ENCODE results near the gene ARL8B. TPM values are rescaled to one million over a fixed set of nuclear protein-coding genes. Genes with fewer than 3 reads are reported as not detected.

The ARL8B gene
- total RNA-seq, 4 donors from 2014 or later, result 22.8 to 80.2 (median 51.2) TPM

DNA sequence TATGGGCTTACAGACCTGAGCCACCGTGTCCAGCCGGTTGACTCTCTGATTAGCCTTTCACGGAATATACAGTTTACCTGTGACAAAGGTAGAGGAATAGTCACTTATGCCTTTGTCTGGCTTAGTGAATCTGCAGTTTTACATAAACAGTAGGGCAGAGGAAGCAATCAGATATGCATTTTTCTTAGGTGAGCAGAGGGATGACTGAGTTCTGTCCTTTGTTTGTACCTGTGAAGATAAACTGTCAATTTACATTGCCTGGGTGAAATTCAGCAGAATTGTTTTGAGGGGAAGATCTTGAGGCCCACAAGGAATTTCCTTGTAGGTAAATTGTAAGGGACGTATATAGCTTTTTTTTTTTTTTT lies 76.2 kb downstream of the ARL8B start:
- TF ChIP-seq CTCF (IDR thresholded peaks at IDR 0.05) (no peak), POLR2A (IDR thresholded peaks at IDR 0.05) (no peak)
- H3K4me1 ChIP-seq, result peaks cover 0 to 7% of the 10 kb centered on the region in 2 donors
- intact Hi-C loops (cut with DNase I; ENCODE audit: low total_unique reads), result no loop called here
- H3K9me3 ChIP-seq, result no peaks in the 10 kb centered on the region
- no peak overlapping the region for H3K4me3 ChIP-seq
- no peaks in the 10 kb centered on the region for H3K36me3 ChIP-seq
- DNase-seq, result no peak
- H3K27me3 ChIP-seq, result no peaks in the 10 kb centered on the region
- no peak overlapping the region for H3K27ac ChIP-seq

GRCh38 chr3:5198986-5199731 lies 77.1 kb downstream of the ARL8B start:
- Histone ChIP-seq H3K4me3 (no peak overlapping the region), H3K27ac (no peak overlapping the region), H3K27me3 (no peaks in the 10 kb centered on the region), H3K9me3 (no peaks in the 10 kb centered on the region), H3K36me3 (no peaks in the 10 kb centered on the region), H3K4me1 (peaks cover 0 to 7% of the 10 kb centered on the region in 2 donors)
- intact Hi-C loops (cut with DNase I; ENCODE audit: low total_unique reads), result no loop called here
- TF ChIP-seq POLR2A (IDR thresholded peaks at IDR 0.05), result no peak
- no peak for DNase-seq

- Histone ChIP-seq H3K27ac (no peak overlapping the region), H3K36me3 (no peaks in the 10 kb centered on the region)
Measured at GRCh38 chr3:5201536-5201935, 79.4 kb downstream of the ARL8B start.

GRCh38 chr3:5202222-5202621 lies 80.1 kb downstream of the ARL8B start:
- H3K36me3 ChIP-seq, result no peaks in the 10 kb centered on the region
- intact Hi-C loops (cut with DNase I; ENCODE audit: low total_unique reads), result no loop called here
- no peak for DNase-seq
- H3K27ac ChIP-seq, result no peak overlapping the region
- H3K4me3 ChIP-seq, result no peak overlapping the region
- no peak for TF ChIP-seq POLR2A (IDR thresholded peaks at IDR 0.05)
- no peak for TF ChIP-seq CTCF (IDR thresholded peaks at IDR 0.05)
- no peaks in the 10 kb centered on the region for H3K4me1 ChIP-seq
- no peaks in the 10 kb centered on the region for H3K9me3 ChIP-seq
- H3K27me3 ChIP-seq, result no peaks in the 10 kb centered on the region

More at GRCh38 chr3:5201536-5201935, 79.4 kb downstream of the ARL8B start:
- H3K9me3 ChIP-seq, result no peaks in the 10 kb centered on the region
- intact Hi-C loops (cut with DNase I; ENCODE audit: low total_unique reads), result no loop called here
- no peaks in the 10 kb centered on the region for H3K4me1 ChIP-seq
- DNase-seq, result no peak
- no peak overlapping the region for H3K4me3 ChIP-seq
- TF ChIP-seq CTCF (IDR thresholded peaks at IDR 0.05) (no peak), POLR2A (IDR thresholded peaks at IDR 0.05) (no peak)
- no peaks in the 10 kb centered on the region for H3K27me3 ChIP-seq

DNA sequence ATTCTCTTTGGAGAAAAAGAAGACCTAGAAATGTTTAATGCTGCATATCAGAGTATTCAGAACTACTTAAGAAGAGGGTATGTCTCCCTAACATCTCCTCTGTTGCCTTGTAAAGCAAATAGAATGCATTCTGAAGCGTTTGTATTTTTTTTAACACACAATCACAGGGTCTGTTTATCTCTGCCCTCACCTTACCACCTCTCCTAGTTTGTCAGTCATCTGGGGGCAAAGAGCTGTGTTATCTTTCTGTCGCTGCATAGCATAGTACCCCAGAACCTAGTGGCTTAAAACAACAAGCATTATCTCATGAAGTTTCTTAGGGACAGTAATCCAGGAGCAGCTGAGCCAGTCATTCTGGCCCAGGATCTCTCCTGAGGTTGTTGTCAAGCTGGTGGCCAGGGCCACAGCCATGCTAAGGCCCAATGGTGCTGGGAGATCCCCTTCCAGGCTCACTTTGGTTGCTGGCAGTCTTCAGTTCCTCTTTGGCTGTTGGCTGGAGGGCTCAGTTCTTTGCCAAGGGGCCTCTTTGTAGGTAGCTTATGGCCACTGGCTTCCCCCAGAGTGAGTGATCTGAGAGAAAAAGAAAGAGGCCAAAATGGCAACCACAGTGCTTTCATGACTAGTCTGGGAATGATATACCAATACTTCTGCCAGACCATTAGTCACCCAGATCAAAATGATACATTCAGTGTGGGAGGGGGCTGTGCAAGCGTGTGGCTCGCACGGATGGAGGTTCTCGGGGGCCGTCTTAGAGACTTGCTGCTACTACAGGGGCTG lies 83.3 kb downstream of the ARL8B start:
- no peak for TF ChIP-seq POLR2A (IDR thresholded peaks at IDR 0.05)
- TF ChIP-seq CTCF (IDR thresholded peaks at IDR 0.05), result no peak

More for the DNA sequence above, 83.3 kb downstream of the ARL8B start:
- intact Hi-C loops (cut with DNase I; ENCODE audit: low total_unique reads), result no loop called here
- Histone ChIP-seq H3K27ac (no peak overlapping the region), H3K27me3 (no peaks in the 10 kb centered on the region), H3K36me3 (no peaks in the 10 kb centered on the region), H3K9me3 (no peaks in the 10 kb centered on the region), H3K4me3 (no peak overlapping the region), H3K4me1 (no peaks in the 10 kb centered on the region)
- DNase-seq, result no peak
